ENCODE measurements around the gene TRAPPC12.

TRAPPC12 gene

GRCh38 chr2:3487432-3487831, 107.9 kb downstream of the TRAPPC12 start:
- TF ChIP-seq CTCF (conservative IDR thresholded peaks at IDR 0.05; ENCODE audit: low read length), result no peak
- no peak for DNase-seq (ENCODE audit: low read depth)
- no peak overlapping the region for H3K4me3 ChIP-seq (ENCODE audit: low read length)

- no peak overlapping the region for H3K4me3 ChIP-seq (ENCODE audit: low read length)
- DNase-seq (ENCODE audit: low read depth), result no peak
- no peak for TF ChIP-seq CTCF (conservative IDR thresholded peaks at IDR 0.05; ENCODE audit: low read length)
Observed at GRCh38 chr2:3488061-3488531, 108.6 kb downstream of the TRAPPC12 start.

- TF ChIP-seq CTCF (conservative IDR thresholded peaks at IDR 0.05; ENCODE audit: low read length), result no peak
- no peak overlapping the region for H3K4me3 ChIP-seq (ENCODE audit: low read length)
- DNase-seq (ENCODE audit: low read depth), result no peak
Observed at GRCh38 chr2:3488855-3489763, 109.6 kb downstream of the TRAPPC12 start.

- H3K4me3 ChIP-seq (ENCODE audit: low read length), result no peak overlapping the region
- TF ChIP-seq CTCF (conservative IDR thresholded peaks at IDR 0.05; ENCODE audit: low read length), result no peak
- no peak for DNase-seq (ENCODE audit: low read depth)
Observed at GRCh38 chr2:3489764-3490115, 110.2 kb downstream of the TRAPPC12 start.

GRCh38 chr2:3490191-3491170, 111.0 kb downstream of the TRAPPC12 start:
- no peak for DNase-seq (ENCODE audit: low read depth)

GRCh38 chr2:3491306-3491705, 111.8 kb downstream of the TRAPPC12 start:
- TF ChIP-seq CTCF (conservative IDR thresholded peaks at IDR 0.05; ENCODE audit: low read length), result no peak
- H3K4me3 ChIP-seq (ENCODE audit: low read length), result no peak overlapping the region
- DNase-seq (ENCODE audit: low read depth), result no peak

More at GRCh38 chr2:3490191-3491170, 111.0 kb downstream of the TRAPPC12 start:
- TF ChIP-seq CTCF (conservative IDR thresholded peaks at IDR 0.05; ENCODE audit: low read length), result no peak
- H3K4me3 ChIP-seq (ENCODE audit: low read length), result no peak overlapping the region

Measured in AG10803 (cell line).